Activated T-cell treated with anti-CD3 and anti-CD28 coated beads for 4 hours (primary cell): ENCODE results near the gene RPS27.
A peak's percentile ranks its signal among the peaks of the same experiment; 100 is the strongest.
"Not testable (repeated sequence)": the region's sequence is repeated elsewhere in the genome, so short reads cannot be mapped to it uniquely, and the experiment has no call there.

Experiments
- DNase-seq: peaks from one replicate; pipeline ENCODE4 v3.0.0-alpha.2; 2020

RPS27 gene

DNA sequence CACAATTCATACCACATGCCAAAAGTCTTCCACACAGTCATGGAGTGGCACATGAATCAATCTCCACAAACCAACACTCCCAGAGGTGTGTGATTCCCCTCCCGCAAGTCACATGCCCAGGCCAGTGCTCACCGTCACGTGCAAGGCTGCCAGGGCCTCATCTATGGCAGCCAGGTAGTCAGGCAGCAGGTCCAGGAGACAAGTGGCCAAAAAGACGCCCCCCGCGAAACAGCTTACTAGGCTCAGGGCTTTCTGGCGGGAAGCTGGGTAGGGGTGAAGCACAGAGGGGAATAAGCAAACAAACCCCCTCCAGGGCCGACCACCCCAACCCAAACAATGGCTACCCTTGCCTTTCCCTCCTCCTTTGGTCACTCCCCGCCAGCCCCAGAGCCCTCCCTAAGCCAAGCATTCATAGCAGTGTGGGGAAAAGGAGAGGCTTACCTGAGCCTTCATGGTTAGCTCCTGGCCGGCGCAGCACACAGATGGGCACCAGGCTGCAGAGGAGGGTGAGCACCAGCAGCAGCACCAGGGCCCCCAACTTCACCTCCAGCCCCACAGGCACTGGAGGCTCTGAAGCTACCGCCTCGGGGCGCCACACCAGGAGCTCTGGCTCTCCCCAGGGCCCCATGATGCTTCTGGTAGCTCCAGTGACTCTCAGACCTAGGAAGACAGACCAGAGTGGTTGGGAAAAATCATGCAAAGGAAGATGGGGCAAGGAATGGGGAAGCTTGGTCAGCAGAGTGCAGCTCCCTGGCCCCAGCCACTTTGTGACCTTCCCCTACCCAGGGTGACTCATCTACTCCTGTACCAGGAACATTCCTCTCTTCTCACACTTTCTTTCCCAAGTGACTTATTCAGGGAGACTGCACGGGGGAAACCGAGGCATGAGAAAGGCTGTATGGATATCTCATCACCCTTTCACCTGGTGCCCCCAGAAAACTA is 28.2 kb upstream of the RPS27 start:
- no peak for DNase-seq

DNA sequence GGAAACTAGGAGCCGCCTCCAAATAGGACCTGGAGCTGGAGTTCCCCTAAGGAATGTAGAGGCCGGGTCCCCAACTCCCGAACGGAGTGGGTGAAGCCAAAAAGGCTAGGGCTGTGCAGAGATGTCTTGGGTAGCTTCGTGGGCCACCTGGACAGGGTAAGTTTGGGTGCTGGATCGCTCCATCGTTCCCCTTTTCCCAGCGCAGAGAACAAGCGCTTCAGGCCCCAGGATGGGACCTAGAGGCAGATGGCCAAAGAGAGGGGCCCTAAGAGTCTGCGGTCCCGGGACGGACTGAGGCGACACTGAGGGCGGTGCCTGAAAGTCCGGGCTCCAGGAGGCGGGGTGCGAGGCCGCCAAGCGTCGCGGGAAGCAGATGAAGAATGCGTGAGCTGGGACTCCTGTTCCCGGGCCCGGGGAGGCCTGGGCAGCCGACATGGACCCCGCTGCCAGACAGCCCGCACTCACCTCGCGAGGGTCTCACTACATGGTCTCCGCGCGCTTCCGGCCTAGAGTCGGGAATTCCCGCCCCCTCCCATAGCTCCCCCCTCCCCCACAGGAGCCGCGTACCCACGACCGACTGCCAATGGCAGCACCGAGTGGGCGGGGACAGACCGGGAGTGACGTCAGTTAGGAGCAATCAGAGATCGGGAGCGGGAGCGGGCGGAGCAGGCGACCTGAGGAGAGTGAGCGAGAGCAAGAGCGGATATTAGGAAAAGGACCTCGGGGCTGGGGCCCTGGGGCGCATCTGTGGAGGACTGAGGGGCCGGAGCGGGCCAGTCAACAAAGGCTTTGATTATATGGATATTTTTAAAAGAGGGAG is 27.3 kb upstream of the RPS27 start, which contains the start of gene SLC39A1:
Gene SLC39A1, minus strand, starts transcription at position 508 of the 820 bp plus-strand sequence. CDS start 822 bp downstream, outside the sequence.
- DNase-seq = peak; percentile 94

GRCh38 chr1:153963850-153964331 is 26.7 kb upstream of the RPS27 start:
- no peak for DNase-seq

DNA sequence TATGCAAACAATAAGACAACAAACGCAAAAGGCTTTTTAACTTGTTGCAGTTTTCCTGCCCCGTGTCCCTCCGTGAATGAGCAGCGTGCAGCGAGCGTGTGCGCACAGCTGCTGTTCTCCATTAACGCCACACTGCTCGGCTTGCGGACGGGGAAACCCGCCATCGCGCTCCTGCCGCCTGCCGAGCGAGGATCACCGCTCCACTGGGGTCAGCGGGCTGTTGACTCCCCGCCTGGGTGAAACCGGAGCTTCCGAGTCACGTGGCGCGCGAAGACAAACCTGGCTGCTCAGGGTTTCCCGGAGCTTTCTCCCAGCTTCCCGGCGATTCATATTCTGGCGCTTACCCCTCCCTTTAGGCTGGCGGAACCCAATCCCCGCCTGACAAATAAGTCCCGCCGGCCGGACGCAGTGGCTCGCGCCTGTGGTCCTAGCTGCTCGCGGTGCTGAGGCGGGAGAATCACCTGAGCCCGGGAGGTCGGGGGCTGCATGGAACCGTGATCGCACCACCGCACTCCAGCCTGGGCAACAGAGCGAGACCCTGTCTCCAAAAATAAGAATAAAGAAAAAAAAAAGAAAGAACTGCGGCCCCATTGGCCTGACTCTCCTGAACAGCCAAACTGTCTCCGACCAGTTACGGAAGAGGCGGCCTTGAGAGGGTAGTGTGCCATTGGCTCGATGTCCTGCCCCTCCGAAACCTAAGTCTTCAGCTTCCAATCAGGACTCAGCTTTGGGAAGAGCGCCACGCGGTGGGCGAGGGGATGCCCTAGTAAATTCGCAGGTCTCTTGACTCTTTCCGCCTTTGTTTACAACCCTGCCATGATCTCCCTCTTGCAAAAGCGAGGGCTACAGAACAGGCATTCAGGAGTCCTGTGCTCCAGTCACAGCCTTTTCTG is 23.2 kb upstream of the RPS27 start, which contains the start of gene CREB3L4:
Gene CREB3L4, plus strand, starts transcription at position 796 of the 893 bp plus-strand sequence. CDS start 624 bp downstream, outside the sequence.
- peak; percentile 64 for DNase-seq

DNA sequence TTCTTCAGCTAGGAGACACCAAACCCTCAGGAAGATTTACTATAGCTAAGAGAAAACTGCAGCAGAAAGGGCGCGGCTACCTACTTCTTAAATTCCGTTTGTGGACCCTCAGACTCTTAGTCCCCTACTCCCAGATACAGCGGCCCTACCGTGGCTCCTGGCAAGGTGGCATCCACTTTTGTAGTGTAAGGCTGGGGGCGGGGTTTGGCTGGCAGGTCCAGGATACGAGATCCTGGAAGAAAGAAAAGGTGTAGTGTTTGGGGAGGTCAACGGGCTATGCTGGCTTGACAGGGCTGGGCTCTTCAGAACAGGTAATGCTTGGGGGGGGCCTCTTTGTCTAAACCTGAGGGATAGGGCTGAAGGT is 22.6 kb upstream of the RPS27 start:
- DNase-seq = no peak

- DNase-seq = no peak
Observed at GRCh38 chr1:153968408-153968807, 22.2 kb upstream of the RPS27 start.

GRCh38 chr1:153968972-153969371 is 21.6 kb upstream of the RPS27 start:
- DNase-seq = no peak

- no peak for DNase-seq
Observed at GRCh38 chr1:153970346-153970745, 20.2 kb upstream of the RPS27 start.

DNA sequence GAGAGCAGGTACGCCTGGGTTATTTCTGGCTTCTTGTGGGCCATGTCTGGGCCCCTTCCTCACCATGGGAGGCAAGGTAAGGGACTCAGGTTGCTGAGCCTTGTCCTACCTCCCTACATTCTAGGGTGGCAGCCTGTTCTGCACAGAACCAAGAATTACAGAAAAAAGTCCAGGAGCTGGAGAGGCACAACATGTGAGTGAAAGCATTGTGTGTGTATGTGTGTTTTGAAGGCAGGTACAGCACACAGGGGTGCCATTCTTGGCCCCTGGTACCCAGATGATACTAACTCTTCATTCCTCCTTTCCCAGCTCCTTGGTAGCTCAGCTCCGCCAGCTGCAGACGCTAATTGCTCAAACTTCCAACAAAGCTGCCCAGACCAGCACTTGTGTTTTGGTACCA is 17.5 kb upstream of the RPS27 start:
- no peak for DNase-seq

DNA sequence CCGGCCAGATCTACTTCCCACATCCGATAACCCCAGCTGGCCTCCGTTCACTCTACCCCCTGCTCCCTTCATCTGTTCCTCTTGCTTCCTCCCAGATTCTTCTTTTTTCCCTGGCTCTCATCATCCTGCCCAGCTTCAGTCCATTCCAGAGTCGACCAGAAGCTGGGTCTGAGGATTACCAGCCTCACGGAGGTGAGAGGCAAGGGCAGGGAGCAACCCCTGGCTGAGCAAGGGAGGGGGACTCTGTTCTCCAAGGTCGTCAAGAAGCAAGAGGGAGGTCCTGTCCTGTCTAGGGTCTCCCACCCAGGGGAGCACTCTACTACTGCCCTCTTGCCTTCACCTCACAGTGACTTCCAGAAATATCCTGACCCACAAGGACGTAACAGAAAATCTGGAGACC is 17.0 kb upstream of the RPS27 start:
- no peak for DNase-seq

- DNase-seq = no peak
Observed at GRCh38 chr1:153976819-153977249, 13.7 kb upstream of the RPS27 start.

DNA sequence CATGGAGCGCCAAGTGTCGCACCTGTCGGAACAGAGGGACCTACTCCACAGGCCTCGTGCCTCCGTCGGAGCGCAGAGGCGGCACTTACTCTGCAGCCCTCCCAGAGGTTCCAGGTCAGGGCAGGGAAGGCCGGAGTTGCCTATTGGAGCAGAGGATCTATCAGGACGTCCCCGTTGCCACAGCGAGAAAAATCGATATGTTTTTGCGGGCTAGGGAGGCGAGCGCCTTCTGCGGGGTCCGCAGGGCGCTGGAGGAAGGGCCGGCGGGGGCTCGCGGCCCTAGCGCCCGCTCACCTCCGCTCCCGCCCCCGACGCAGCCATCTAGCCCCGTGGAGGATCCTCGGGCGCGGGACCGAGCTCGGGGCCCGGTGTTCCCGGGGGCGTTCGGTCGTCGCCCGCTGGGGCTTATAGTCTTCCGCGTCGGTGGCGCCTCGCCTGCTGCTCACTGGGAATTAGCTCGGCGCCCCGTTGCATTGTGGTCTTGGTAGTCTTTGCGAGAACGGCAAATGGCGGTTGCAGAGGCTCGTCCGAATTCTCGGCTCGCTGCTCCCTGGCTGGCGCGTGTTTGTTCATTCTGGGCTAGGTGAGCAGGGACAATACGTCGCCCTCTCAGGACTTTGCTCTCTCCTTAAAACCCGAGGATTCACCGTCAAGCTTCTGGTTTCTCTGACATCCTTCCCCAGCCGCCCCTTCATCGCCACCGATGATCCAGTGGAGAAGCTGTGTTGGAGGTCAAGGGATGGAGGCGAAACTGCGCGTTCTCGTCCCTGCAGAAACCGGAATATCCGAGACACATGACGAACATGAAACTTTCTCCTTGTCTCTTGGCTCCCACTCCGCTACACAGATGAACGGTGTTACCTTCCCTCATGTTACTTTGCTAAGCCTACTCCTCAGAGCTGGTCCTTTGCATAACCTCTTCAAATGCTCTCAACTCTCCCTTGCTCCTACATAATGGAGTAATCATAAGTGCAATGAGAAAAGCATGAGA is 13.0 kb upstream of the RPS27 start, which contains the start of gene JTB:
Gene JTB, minus strand, starts transcription at position 425 of the 991 bp plus-strand sequence. Its CDS starts 422 bp downstream, at position 3.
- peak; percentile 76 for DNase-seq

- DNase-seq = no peak
Observed at GRCh38 chr1:153978274-153978909, 12.2 kb upstream of the RPS27 start.

DNA sequence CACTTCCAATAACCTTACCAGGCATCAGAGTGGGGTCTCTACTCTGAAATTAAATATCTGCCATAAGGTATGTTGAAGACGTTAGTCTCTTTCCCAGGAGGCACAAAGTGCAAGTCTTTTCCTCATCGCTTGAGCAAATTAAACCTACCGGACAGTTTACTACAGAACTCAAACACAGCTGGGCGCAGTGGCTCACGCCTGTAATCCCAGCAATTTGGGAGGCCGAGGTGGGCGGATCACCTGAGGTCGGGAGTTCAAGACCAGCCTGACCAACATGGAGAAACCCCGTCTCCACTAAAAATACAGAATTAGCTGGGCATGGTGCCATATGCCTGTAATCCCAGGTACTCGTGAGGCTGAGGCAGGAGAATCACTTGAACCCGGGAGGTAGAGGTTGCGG is 11.5 kb upstream of the RPS27 start:
- DNase-seq = not testable (repeated sequence)

GRCh38 chr1:153981735-153982134 is 8.8 kb upstream of the RPS27 start:
- not testable (repeated sequence) for DNase-seq

DNA sequence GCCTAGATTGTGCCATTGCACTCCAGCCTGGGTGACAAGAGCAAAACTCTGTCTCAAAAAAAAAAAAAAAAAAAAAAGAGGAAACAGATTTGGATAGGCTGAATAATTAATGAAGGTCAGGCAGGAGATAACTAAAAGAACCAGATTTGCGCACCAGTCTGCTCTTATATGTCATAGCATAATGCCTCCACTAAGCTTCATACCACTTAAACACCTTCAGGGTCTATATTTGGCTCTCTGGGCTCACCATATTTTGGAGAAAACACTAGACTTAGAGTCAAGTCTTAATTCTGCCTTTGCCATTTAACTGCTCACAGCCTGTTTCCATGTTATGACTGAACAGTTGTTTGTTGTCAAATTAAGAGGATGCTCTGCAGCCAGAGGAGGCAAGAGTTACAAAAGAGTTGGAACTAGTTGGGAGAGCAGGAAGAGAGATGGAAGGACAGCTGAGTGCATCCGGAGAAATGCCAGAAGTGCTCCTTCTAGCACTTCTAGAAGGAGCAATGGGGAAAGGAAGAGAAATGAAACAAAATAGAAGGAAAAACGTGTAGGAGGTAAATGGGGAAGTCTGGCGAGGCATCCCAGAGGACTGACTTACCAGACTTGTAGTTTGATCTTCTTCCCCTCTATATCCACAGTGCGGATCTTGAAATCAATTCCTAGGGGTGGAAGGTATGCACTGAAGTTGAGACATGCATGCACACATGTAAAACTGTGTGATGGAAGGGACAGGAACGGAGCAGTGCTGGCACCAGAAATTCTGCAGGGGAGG is 6.3 kb upstream of the RPS27 start:
- no peak for DNase-seq

DNA sequence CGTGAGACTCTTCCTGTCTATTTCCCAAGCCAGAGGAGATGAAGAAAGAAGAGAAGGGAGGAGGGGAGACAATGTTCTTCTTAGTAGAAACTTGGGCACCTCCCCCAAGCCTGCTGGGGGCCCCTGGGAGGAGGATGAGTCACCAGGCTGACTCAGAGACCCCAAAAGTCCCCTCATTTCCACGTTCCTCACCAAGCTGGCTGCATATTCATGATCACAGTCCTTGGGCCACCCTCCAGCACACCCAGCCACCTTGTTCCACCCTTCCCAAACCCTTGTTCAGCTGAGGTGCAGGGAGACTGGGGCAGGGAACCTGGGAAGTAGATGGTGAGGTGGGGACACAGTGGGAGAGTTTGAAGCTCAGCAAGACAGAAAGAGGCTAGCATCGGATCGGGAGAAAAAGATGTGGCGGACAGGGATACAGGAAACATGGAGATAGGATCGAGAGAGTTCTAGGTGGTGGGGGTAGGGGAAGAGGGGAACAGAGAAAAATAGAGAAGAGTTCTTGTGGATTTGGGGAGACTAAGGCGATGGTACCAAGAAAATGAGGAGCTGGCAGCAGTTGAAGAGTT is 5.1 kb upstream of the RPS27 start:
- DNase-seq = peak; percentile 39

DNA sequence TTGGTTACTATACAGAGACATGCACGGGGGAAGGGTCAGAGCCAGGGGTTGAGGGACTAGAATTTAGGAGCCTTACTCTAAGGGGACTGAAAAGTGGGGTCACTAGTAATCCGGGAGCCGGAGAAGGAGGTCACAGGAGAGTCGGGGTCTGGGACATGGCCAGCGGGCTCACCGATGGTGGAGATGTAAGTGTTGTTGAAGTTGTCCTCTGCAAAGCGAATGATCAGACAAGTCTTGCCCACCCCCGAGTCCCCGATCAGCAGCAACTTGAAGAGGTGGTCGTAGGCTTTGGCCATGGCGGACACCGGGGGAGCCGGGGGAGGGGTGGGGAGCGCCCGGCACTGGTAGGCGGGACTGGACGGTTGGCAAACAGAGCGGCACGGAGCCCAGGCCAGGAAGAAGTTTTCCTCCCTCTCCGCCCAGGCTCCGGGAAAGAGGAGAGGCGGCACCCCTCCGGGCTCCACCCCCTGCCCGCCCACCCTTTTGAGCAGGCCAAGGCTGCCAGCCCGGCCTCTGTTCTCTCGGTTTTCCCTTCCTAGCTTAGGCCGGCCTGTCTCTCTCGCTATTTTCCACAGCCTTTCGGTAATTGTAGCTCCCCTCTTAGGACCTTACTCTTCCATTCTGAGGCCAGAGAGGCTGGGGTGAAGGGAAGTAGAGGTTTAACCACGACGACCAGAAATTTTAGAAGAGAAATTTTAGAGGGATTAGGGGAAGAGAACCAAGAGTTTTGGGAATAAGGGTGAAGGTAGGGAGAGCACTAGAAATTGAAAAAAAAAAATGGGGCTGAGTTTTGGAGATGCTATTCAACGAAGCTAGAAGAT is 4.4 kb upstream of the RPS27 start, which contains the start of gene RAB13:
Gene RAB13, minus strand, starts transcription at position 399 of the 821 bp plus-strand sequence. Its CDS starts 103 bp downstream, at position 296.
- no peak for DNase-seq
